HG02678 (cell line): ENCODE data around the gene PDPN.
"Not testable (repeated sequence)": the region's sequence is repeated elsewhere in the genome, so short reads cannot be mapped to it uniquely, and the experiment has no call there.

ENCODE experiments used
- ATAC-seq: cut with Tn5 transposase; IDR thresholded peaks from one replicate; pipeline ENCODE4 v1.9.1; 2021; ENCODE audit warnings: mild to moderate bottlenecking, moderate library complexity; ENCODE audit not compliant: unreplicated experiment

PDPN gene

GRCh38 chr1:13583595-13583965 lies at the start of gene PDPN:
PDPN (plus strand) TSS chr1:13583832; CDS start chr1:13584034, 202 bp downstream.
- ATAC-seq: no peak

GRCh38 chr1:13535227-13535626 lies 48.4 kb upstream of the PDPN start:
- ATAC-seq: no peak

- no peak for ATAC-seq
Observed at GRCh38 chr1:13536571-13536970, 47.1 kb upstream of the PDPN start.

GRCh38 chr1:13538832-13539231 lies 44.8 kb upstream of the PDPN start:
- no peak for ATAC-seq

GRCh38 chr1:13539683-13540082 lies 43.9 kb upstream of the PDPN start:
- ATAC-seq: no peak

GRCh38 chr1:13540866-13541265 lies 42.8 kb upstream of the PDPN start:
- no peak for ATAC-seq

- no peak for ATAC-seq
Observed at GRCh38 chr1:13541435-13542215, 42.0 kb upstream of the PDPN start.

- ATAC-seq: no peak
Observed at GRCh38 chr1:13543451-13544220, 40.0 kb upstream of the PDPN start.

- no peak for ATAC-seq
Observed at GRCh38 chr1:13544221-13544556, 39.4 kb upstream of the PDPN start.

GRCh38 chr1:13546791-13547190 lies 36.8 kb upstream of the PDPN start:
- ATAC-seq: no peak

GRCh38 chr1:13548281-13548680 lies 35.4 kb upstream of the PDPN start:
- no peak for ATAC-seq

GRCh38 chr1:13549021-13549420 lies 34.6 kb upstream of the PDPN start:
- ATAC-seq: no peak

GRCh38 chr1:13549521-13549920 lies 34.1 kb upstream of the PDPN start:
- ATAC-seq: no peak

GRCh38 chr1:13550663-13551062 lies 33.0 kb upstream of the PDPN start:
- ATAC-seq: no peak

GRCh38 chr1:13554798-13555197 lies 28.8 kb upstream of the PDPN start:
- no peak for ATAC-seq

GRCh38 chr1:13556224-13556764 lies 27.3 kb upstream of the PDPN start:
- ATAC-seq: no peak

GRCh38 chr1:13560541-13560940 lies 23.1 kb upstream of the PDPN start:
- no peak for ATAC-seq

GRCh38 chr1:13562981-13563380 lies 20.7 kb upstream of the PDPN start:
- not testable (repeated sequence) for ATAC-seq

GRCh38 chr1:13564073-13564472 lies 19.6 kb upstream of the PDPN start:
- ATAC-seq: no peak

GRCh38 chr1:13570435-13570834 lies 13.2 kb upstream of the PDPN start:
- ATAC-seq: not testable (repeated sequence)

- ATAC-seq: no peak
Observed at GRCh38 chr1:13570924-13571323, 12.7 kb upstream of the PDPN start.

GRCh38 chr1:13573586-13573985 lies 10.0 kb upstream of the PDPN start:
- ATAC-seq: no peak
